Measurements from ENCODE around the gene RFPL3.
"Not testable (repeated sequence)": the region's sequence is repeated elsewhere in the genome, so short reads cannot be mapped to it uniquely, and the experiment has no call there.

The RFPL3 gene

DNA sequence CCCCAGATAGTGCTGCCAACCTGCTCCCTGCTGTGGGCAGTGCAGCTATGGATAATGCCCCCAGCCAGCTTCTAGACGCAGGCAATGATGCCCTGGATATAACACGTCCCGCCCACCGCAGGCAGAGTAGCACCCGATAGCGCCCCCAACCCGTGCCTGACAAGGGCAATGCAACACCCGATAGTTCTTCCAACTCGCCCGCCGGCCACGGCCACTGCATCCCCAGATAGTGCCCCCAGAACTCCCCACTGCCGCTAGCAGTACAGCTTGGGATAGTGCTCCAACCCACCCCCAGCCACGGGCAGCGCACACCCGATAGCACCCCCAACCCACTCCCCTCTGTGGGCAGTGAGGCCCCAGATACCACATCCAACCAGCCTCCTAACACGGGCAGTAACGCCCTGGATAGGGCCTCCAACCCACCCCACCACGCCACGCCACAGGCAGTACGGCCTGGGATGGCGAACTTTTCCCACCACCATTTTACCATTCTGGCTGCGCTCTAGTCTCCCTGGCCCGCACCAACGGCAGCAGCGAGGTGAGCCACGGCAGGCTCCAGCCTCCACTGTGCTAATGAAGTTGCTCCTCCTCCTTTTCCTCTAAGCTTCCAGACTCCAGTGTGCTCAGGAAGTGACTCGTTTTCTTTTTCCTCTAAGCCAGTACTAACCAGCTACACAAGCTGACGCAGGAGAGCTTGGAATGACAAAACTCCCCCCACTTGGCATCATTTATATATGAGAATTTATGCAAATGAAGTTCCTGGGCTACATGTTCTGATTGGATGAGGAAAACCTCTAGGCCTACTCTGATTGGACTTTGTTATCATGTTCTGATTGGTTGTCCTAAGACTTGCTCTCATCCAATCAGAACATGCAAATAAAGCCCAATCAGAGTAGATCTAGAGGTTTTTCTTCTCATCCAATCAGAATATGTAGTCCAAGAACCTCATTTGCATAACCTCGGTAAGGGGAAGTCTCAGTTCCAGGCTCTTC, 3.0 kb upstream of the RFPL3 start:
- H3K4me2 ChIP-seq (ENCODE audit: insufficient read depth, low read length) = no peak overlapping the region
- H3K4me3 ChIP-seq (ENCODE audit: low read depth in 1 of 2, low read length in 2 of 2) = no peak overlapping the region
- H3K27me3 ChIP-seq (ENCODE audit: insufficient read depth, low read length, poor library complexity) = no peaks in the 10 kb centered on the region
- no peak overlapping the region for H2AFZ ChIP-seq (ENCODE audit: low read depth, low read length)
- no peaks in the 10 kb centered on the region for H3K79me2 ChIP-seq (ENCODE audit: insufficient read depth, low read length)
- no peaks in the 10 kb centered on the region for H3K4me1 ChIP-seq (ENCODE audit: insufficient read depth, low read length)
- H4K20me1 ChIP-seq (ENCODE audit: insufficient read depth, low read length) = no peaks in the 10 kb centered on the region
- DNase-seq = no peak
- no peaks in the 10 kb centered on the region for H3K36me3 ChIP-seq (ENCODE audit: insufficient read depth, low read length)
- no peaks in the 10 kb centered on the region for H3K9me3 ChIP-seq (ENCODE audit: insufficient read depth, low read length, severe bottlenecking)
- H3K9ac ChIP-seq (ENCODE audit: low read depth, low read length) = no peak overlapping the region
- H3K27ac ChIP-seq (ENCODE audit: low read length) = no peak overlapping the region
- TF ChIP-seq CTCF (IDR thresholded peaks at IDR 0.05; ENCODE audit: borderline replicate concordance, extremely low read depth, low read length, poor library complexity, severe bottlenecking) = no peak
- TF ChIP-seq EZH2 (IDR thresholded peaks at IDR 0.05; ENCODE audit: borderline replicate concordance, low read depth, low read length, severe bottlenecking) = no peak
- ATAC-seq (ENCODE audit: insufficient read depth, low read depth) = peak; percentile 56; the same call in 2 of the 3 replicates

DNA sequence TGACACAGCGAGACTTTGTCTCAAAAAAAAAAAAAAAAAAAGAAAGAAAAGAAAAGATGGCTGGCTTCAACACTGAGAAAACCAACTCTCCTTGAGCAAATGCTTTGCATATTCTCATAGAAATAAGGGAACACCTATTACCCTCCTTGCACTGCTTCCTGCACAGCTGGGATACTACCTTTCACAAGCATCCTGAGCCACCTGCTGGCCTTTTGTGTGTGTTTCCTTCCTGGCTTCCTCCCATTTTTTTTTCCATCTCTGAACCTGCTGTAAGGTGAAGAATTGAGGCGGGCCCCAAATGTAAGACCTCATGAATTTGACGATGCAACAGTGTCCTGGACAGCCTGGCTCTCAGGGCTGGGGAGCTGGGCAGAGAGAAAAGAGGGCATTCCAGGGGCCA, 1.9 kb upstream of the RFPL3 start:
- Histone ChIP-seq H3K9ac (ENCODE audit: low read depth, low read length) (no peak overlapping the region), H3K27me3 (ENCODE audit: insufficient read depth, low read length, poor library complexity) (no peaks in the 10 kb centered on the region), H3K4me2 (ENCODE audit: insufficient read depth, low read length) (no peak overlapping the region), H3K79me2 (ENCODE audit: insufficient read depth, low read length) (no peaks in the 10 kb centered on the region), H4K20me1 (ENCODE audit: insufficient read depth, low read length) (no peaks in the 10 kb centered on the region), H3K4me1 (ENCODE audit: insufficient read depth, low read length) (no peaks in the 10 kb centered on the region), H3K4me3 (ENCODE audit: low read depth in 1 of 2, low read length in 2 of 2) (no peak overlapping the region), H3K9me3 (ENCODE audit: insufficient read depth, low read length, severe bottlenecking) (no peaks in the 10 kb centered on the region), H3K27ac (ENCODE audit: low read length) (no peak overlapping the region), H2AFZ (ENCODE audit: low read depth, low read length) (no peak overlapping the region), H3K36me3 (ENCODE audit: insufficient read depth, low read length) (no peaks in the 10 kb centered on the region)
- TF ChIP-seq EZH2 (IDR thresholded peaks at IDR 0.05; ENCODE audit: borderline replicate concordance, low read depth, low read length, severe bottlenecking) (no peak), CTCF (IDR thresholded peaks at IDR 0.05; ENCODE audit: borderline replicate concordance, extremely low read depth, low read length, poor library complexity, severe bottlenecking) (peak; percentile 31)
- ATAC-seq (ENCODE audit: insufficient read depth, low read depth) (no peak), DNase-seq (no peak)

- not testable (repeated sequence) for H3K36me3 ChIP-seq (ENCODE audit: insufficient read depth, low read length); ATAC-seq (ENCODE audit: insufficient read depth, low read depth); H2AFZ ChIP-seq (ENCODE audit: low read depth, low read length); H3K9ac ChIP-seq (ENCODE audit: low read depth, low read length); H4K20me1 ChIP-seq (ENCODE audit: insufficient read depth, low read length); H3K9me3 ChIP-seq (ENCODE audit: insufficient read depth, low read length, severe bottlenecking); DNase-seq; H3K27me3 ChIP-seq (ENCODE audit: insufficient read depth, low read length, poor library complexity); H3K27ac ChIP-seq (ENCODE audit: low read length); H3K4me1 ChIP-seq (ENCODE audit: insufficient read depth, low read length); H3K79me2 ChIP-seq (ENCODE audit: insufficient read depth, low read length); H3K4me3 ChIP-seq (ENCODE audit: low read depth in 1 of 2, low read length in 2 of 2); H3K4me2 ChIP-seq (ENCODE audit: insufficient read depth, low read length)
Measured at GRCh38 chr22:32360096-32360495, 2.4 kb downstream of the RFPL3 start.

DNA sequence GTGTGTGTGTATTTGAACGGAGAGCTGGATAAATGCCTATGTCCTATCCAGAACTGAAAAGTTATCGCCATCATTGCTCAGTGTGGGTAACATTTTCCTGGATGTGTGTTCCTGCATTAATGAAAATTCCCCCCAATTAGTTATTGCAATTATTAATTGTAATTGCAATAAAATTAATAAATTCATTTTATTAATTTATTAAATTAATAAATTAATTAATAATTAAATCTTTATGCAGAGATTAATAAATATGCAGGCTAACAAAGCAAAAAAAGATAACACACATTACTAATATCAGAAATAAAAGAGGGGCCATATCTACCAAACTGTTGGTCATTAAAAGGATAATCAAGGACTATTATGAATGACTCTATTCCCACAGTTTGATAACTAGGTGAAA, 3.6 kb downstream of the RFPL3 start:
- TF ChIP-seq EZH2 (IDR thresholded peaks at IDR 0.05; ENCODE audit: borderline replicate concordance, low read depth, low read length, severe bottlenecking) (no peak), CTCF (IDR thresholded peaks at IDR 0.05; ENCODE audit: borderline replicate concordance, extremely low read depth, low read length, poor library complexity, severe bottlenecking) (no peak)
- no peak overlapping the region for H2AFZ ChIP-seq (ENCODE audit: low read depth, low read length)
- no peak for ATAC-seq (ENCODE audit: insufficient read depth, low read depth)
- H3K27ac ChIP-seq (ENCODE audit: low read length) = no peak overlapping the region
- H3K9me3 ChIP-seq (ENCODE audit: insufficient read depth, low read length, severe bottlenecking) = no peaks in the 10 kb centered on the region
- H3K4me2 ChIP-seq (ENCODE audit: insufficient read depth, low read length) = no peak overlapping the region
- H3K79me2 ChIP-seq (ENCODE audit: insufficient read depth, low read length) = no peaks in the 10 kb centered on the region
- no peaks in the 10 kb centered on the region for H3K36me3 ChIP-seq (ENCODE audit: insufficient read depth, low read length)
- no peaks in the 10 kb centered on the region for H4K20me1 ChIP-seq (ENCODE audit: insufficient read depth, low read length)
- no peaks in the 10 kb centered on the region for H3K27me3 ChIP-seq (ENCODE audit: insufficient read depth, low read length, poor library complexity)
- H3K4me1 ChIP-seq (ENCODE audit: insufficient read depth, low read length) = no peaks in the 10 kb centered on the region
- H3K4me3 ChIP-seq (ENCODE audit: low read depth in 1 of 2, low read length in 2 of 2) = no peak overlapping the region
- no peak overlapping the region for H3K9ac ChIP-seq (ENCODE audit: low read depth, low read length)
- no peak for DNase-seq

All from DND-41 (cell line).